Measurements from ENCODE around the gene CYSTM1.

CYSTM1 gene

GRCh38 chr5:140246378-140247122 lies 71.6 kb downstream of the CYSTM1 start:
- Mint-ChIP-seq H3K9me3 (no peaks in the 10 kb centered on the region), H3K4me3 (no peak overlapping the region), H3K36me3 (peaks cover 4% of the 10 kb centered on the region), H3K27ac (peak overlapping the region; percentile 75), H3K4me1 (peaks cover 31% of the 10 kb centered on the region), H3K27me3 (no peaks in the 10 kb centered on the region)
- ATAC-seq (ENCODE audit: low read depth) (no peak), DNase-seq (ENCODE audit: low spot score in 2 of 2) (no peak)

DNA sequence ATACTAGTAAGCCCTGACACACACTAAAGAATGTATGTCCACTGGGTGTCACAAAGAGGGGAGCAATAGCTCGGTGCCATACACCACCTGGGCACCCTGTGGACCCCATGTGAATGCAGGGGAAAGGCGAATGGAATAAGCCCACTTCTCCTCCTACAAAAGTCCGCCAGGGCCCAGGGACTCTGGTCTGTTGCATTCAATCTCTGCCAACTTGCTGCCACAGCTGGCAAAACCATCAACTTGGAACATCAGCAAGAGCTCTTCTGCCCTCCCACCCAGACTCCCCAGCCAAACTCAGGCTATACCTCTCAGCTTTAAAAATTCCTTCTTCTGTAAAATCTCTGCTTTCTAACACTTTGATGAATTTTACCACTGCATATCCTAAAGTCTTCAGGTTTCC lies 73.4 kb downstream of the CYSTM1 start:
- Mint-ChIP-seq H3K36me3 (peaks cover 4% of the 10 kb centered on the region), H3K9me3 (no peaks in the 10 kb centered on the region), H3K27ac (no peak overlapping the region), H3K27me3 (no peaks in the 10 kb centered on the region), H3K4me1 (peaks cover 41% of the 10 kb centered on the region), H3K4me3 (no peak overlapping the region)
- ATAC-seq (ENCODE audit: low read depth) (no peak), DNase-seq (ENCODE audit: low spot score in 2 of 2) (no peak)

GRCh38 chr5:140249536-140249935 lies 74.5 kb downstream of the CYSTM1 start:
- H3K27ac Mint-ChIP-seq, result peak overlapping the region; percentile 48
- no peaks in the 10 kb centered on the region for H3K27me3 Mint-ChIP-seq
- peaks cover 2% of the 10 kb centered on the region for H3K36me3 Mint-ChIP-seq
- DNase-seq (ENCODE audit: low spot score in 2 of 2), result no peak
- peak; percentile 49 for ATAC-seq (ENCODE audit: low read depth)
- no peaks in the 10 kb centered on the region for H3K9me3 Mint-ChIP-seq
- peaks cover 38% of the 10 kb centered on the region for H3K4me1 Mint-ChIP-seq
- no peak overlapping the region for H3K4me3 Mint-ChIP-seq

DNA sequence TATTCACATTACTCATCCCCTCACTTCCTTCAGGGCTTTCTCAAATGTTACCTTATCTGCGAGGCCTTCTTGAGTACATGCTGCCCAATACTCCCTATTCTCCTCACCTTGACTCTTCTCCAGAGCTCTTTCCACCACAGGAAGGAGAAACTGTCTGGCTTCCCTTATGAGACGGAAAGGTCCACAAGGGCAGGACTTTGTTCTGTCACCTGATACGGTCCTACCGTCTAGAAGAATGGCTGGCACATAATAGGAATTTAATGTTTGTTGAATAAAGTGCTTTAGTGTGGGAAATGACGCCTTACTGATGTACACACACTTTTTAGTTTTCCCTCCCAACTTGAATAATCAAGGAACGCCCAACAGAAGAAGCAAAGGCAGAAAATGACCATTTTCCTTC lies 75.4 kb downstream of the CYSTM1 start:
- H3K36me3 Mint-ChIP-seq, result peaks cover 2% of the 10 kb centered on the region
- peaks cover 31% of the 10 kb centered on the region for H3K4me1 Mint-ChIP-seq
- ATAC-seq (ENCODE audit: low read depth) (no peak), DNase-seq (ENCODE audit: low spot score in 2 of 2) (no peak)
- no peaks in the 10 kb centered on the region for H3K9me3 Mint-ChIP-seq
- no peak overlapping the region for H3K27ac Mint-ChIP-seq
- no peaks in the 10 kb centered on the region for H3K27me3 Mint-ChIP-seq
- H3K4me3 Mint-ChIP-seq, result no peak overlapping the region

GRCh38 chr5:140251527-140251973 lies 76.6 kb downstream of the CYSTM1 start:
- peaks cover 28% of the 10 kb centered on the region for H3K4me1 Mint-ChIP-seq
- H3K9me3 Mint-ChIP-seq, result no peaks in the 10 kb centered on the region
- H3K36me3 Mint-ChIP-seq, result peaks cover 2% of the 10 kb centered on the region
- DNase-seq (ENCODE audit: low spot score in 2 of 2), result peak; percentile 22 to 24
- no peaks in the 10 kb centered on the region for H3K27me3 Mint-ChIP-seq
- H3K27ac Mint-ChIP-seq, result peak overlapping the region; percentile 75
- peak; percentile 92 for ATAC-seq (ENCODE audit: low read depth)
- no peak overlapping the region for H3K4me3 Mint-ChIP-seq

GRCh38 chr5:140252470-140253126 lies 77.6 kb downstream of the CYSTM1 start:
- H3K27ac Mint-ChIP-seq, result peak overlapping the region; percentile 75
- no peak for ATAC-seq (ENCODE audit: low read depth)
- DNase-seq (ENCODE audit: low spot score in 2 of 2), result no peak
- peaks cover 7% of the 10 kb centered on the region for H3K36me3 Mint-ChIP-seq
- H3K27me3 Mint-ChIP-seq, result no peaks in the 10 kb centered on the region
- H3K4me1 Mint-ChIP-seq, result peaks cover 28% of the 10 kb centered on the region
- no peaks in the 10 kb centered on the region for H3K9me3 Mint-ChIP-seq
- H3K4me3 Mint-ChIP-seq, result no peak overlapping the region

DNA sequence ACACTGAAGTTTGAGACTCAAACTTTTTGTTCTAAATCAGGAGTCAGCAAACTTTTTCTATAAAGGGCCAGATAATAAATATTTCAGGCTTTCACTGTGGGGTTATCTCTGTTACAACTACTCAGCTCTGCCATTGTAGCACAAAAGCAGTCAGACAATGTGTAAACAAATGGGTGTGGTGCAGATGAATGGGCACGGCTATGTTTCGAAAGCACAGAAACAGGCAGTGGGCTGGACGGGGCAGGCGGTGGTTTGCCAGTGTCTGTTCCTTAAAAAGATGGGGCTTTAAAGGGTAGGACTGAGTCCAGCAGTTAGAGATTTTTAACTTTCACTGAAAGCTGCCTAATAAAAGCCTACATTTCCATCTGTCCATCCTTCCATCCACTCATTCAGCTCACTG lies 79.0 kb downstream of the CYSTM1 start:
- H3K36me3 Mint-ChIP-seq, result peaks cover 18% of the 10 kb centered on the region
- DNase-seq (ENCODE audit: low spot score in 2 of 2) (no peak), ATAC-seq (ENCODE audit: low read depth) (no peak)
- no peak overlapping the region for H3K4me3 Mint-ChIP-seq
- H3K9me3 Mint-ChIP-seq, result no peaks in the 10 kb centered on the region
- H3K27me3 Mint-ChIP-seq, result no peaks in the 10 kb centered on the region
- no peak overlapping the region for H3K27ac Mint-ChIP-seq
- peaks cover 30% of the 10 kb centered on the region for H3K4me1 Mint-ChIP-seq

GRCh38 chr5:140255460-140256157 lies 80.6 kb downstream of the CYSTM1 start:
- Mint-ChIP-seq H3K4me3 (no peak overlapping the region), H3K27me3 (no peaks in the 10 kb centered on the region), H3K4me1 (peaks cover 20% of the 10 kb centered on the region), H3K9me3 (no peaks in the 10 kb centered on the region), H3K27ac (no peak overlapping the region), H3K36me3 (peaks cover 22% of the 10 kb centered on the region)
- ATAC-seq (ENCODE audit: low read depth) (no peak), DNase-seq (ENCODE audit: low spot score in 2 of 2) (no peak)

- H3K27me3 Mint-ChIP-seq, result no peaks in the 10 kb centered on the region
- H3K4me1 Mint-ChIP-seq, result peaks cover 19% of the 10 kb centered on the region
- no peak for DNase-seq (ENCODE audit: low spot score in 2 of 2)
- H3K4me3 Mint-ChIP-seq, result no peak overlapping the region
- no peak overlapping the region for H3K27ac Mint-ChIP-seq
- ATAC-seq (ENCODE audit: low read depth), result no peak
- peaks cover 22% of the 10 kb centered on the region for H3K36me3 Mint-ChIP-seq
- no peaks in the 10 kb centered on the region for H3K9me3 Mint-ChIP-seq
These were observed 81.7 kb downstream of the CYSTM1 start for GRCh38 chr5:140256726-140257125.

GRCh38 chr5:140258016-140258415 lies 83.0 kb downstream of the CYSTM1 start:
- DNase-seq (ENCODE audit: low spot score in 2 of 2) (no peak), ATAC-seq (ENCODE audit: low read depth) (no peak)
- Mint-ChIP-seq H3K27ac (no peak overlapping the region), H3K4me3 (no peak overlapping the region), H3K36me3 (peaks cover 25% of the 10 kb centered on the region), H3K27me3 (no peaks in the 10 kb centered on the region), H3K9me3 (no peaks in the 10 kb centered on the region), H3K4me1 (peaks cover 14% of the 10 kb centered on the region)

DNA sequence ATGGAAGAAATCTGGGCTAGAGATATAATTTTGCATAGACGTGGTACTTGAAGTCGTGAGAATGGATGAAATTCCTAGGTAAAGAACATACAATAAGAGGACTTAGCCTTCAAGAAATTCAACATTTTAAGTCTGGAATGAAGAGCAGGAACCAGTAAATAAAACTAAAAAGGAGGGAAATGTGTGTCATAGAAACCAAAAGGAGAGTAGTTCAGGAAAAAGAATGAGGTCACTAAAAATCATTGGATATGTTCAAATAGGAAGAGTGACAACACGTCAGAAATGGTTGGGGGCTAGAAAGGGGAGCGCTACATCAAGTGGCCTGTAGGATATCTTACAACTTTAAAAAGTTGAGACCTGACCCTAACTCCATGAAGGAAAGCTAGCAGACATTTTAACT lies 83.9 kb downstream of the CYSTM1 start:
- Mint-ChIP-seq H3K27ac (no peak overlapping the region), H3K4me3 (no peak overlapping the region), H3K27me3 (no peaks in the 10 kb centered on the region), H3K9me3 (no peaks in the 10 kb centered on the region), H3K4me1 (peaks cover 14% of the 10 kb centered on the region), H3K36me3 (peaks cover 25% of the 10 kb centered on the region)
- no peak for ATAC-seq (ENCODE audit: low read depth)
- DNase-seq (ENCODE audit: low spot score in 2 of 2), result no peak

DNA sequence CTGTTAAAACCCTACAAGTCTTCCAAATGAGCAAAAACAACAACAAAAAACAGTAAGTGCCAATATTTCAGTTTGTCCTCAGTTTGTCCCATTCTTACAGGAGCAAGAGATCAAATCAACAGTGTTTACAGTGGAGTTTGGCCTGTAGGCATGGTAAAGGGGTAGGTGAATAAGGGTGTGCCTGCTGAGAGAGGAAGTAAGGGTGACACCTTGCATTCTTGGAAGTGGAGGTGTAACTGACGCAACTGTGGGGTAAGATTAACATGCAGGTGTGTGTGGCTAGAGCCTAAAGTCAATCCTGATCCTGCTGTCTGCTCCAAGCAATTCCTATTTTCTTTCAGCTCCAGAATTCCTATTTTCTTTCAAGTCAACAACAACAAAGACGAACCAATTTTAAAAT lies 84.5 kb downstream of the CYSTM1 start:
- no peak overlapping the region for H3K4me3 Mint-ChIP-seq

GRCh38 chr5:140260089-140260656 lies 85.2 kb downstream of the CYSTM1 start:
- peaks cover 25% of the 10 kb centered on the region for H3K36me3 Mint-ChIP-seq
- H3K9me3 Mint-ChIP-seq, result no peaks in the 10 kb centered on the region
- H3K4me3 Mint-ChIP-seq, result no peak overlapping the region
- ATAC-seq (ENCODE audit: low read depth) (no peak), DNase-seq (ENCODE audit: low spot score in 2 of 2) (no peak)
- no peak overlapping the region for H3K27ac Mint-ChIP-seq
- no peaks in the 10 kb centered on the region for H3K27me3 Mint-ChIP-seq
- peaks cover 16% of the 10 kb centered on the region for H3K4me1 Mint-ChIP-seq

More for the DNA sequence above, 84.5 kb downstream of the CYSTM1 start:
- H3K27ac Mint-ChIP-seq, result no peak overlapping the region
- ATAC-seq (ENCODE audit: low read depth) (no peak), DNase-seq (ENCODE audit: low spot score in 2 of 2) (no peak)
- H3K27me3 Mint-ChIP-seq, result no peaks in the 10 kb centered on the region
- peaks cover 25% of the 10 kb centered on the region for H3K36me3 Mint-ChIP-seq
- H3K4me1 Mint-ChIP-seq, result peaks cover 16% of the 10 kb centered on the region
- H3K9me3 Mint-ChIP-seq, result no peaks in the 10 kb centered on the region

Data from memory B cell (primary cell).